Mesenchymal stem cell (in vitro differentiated cells and primary cell): ENCODE results near the gene LRRC74B.

Experiments
- DNase-seq: peaks from one replicate; pipeline ENCODE4 v3.0.0-alpha.2; 2013
- H2AFZ ChIP-seq: one replicate; pipeline ENCODE4 v1.6.1; 2013; ENCODE audit warnings: low read depth, mild to moderate bottlenecking, control low read depth, inconsistent platforms, low read length, moderate library complexity
- H2AK5ac ChIP-seq: 2 replicates; pipeline ENCODE4 v1.6.1; 2013; ENCODE audit warnings: low read length, moderate library complexity, mild to moderate bottlenecking, inconsistent platforms; ENCODE audit not compliant: severe bottlenecking
- H2BK120ac ChIP-seq: one replicate; pipeline ENCODE4 v1.6.1; 2013; ENCODE audit warnings: low read depth, mild to moderate bottlenecking, inconsistent platforms, low read length, moderate library complexity
- H2BK12ac ChIP-seq, 2 experiments: one replicate each; pipeline ENCODE4 v1.6.1; 2013; ENCODE audit warnings: inconsistent platforms in 2 of 2, low read length in 2 of 2, mild to moderate bottlenecking in 2 of 2, moderate library complexity in 2 of 2, control low read depth in 1 of 2
- H2BK15ac ChIP-seq: one replicate; pipeline ENCODE4 v1.6.1; 2013; ENCODE audit warnings: mild to moderate bottlenecking, low read depth, inconsistent platforms; ENCODE audit not compliant: poor library complexity, severe bottlenecking
- H2BK5ac ChIP-seq: 2 replicates; pipeline ENCODE4 v1.6.1; 2013; ENCODE audit warnings: low read depth, mild to moderate bottlenecking, low read length, control low read depth, inconsistent platforms; ENCODE audit not compliant: poor library complexity, severe bottlenecking
- H3K14ac ChIP-seq, 2 experiments: one replicate each; pipeline ENCODE4 v1.6.1; 2013; ENCODE audit warnings: inconsistent platforms in 2 of 2, low read length in 2 of 2, control low read depth in 1 of 2, mild to moderate bottlenecking in 1 of 2, moderate library complexity in 1 of 2
- H3K18ac ChIP-seq, 2 experiments: one replicate each; pipeline ENCODE4 v1.6.1; 2013; ENCODE audit warnings: inconsistent platforms in 2 of 2, low read length in 2 of 2, control low read depth in 1 of 2, low read depth in 1 of 2, mild to moderate bottlenecking in 1 of 2
- H3K23ac ChIP-seq, 2 experiments: one replicate each; pipeline ENCODE4 v1.6.1; 2013; ENCODE audit warnings: inconsistent platforms in 2 of 2, low read length in 2 of 2, mild to moderate bottlenecking in 2 of 2, moderate library complexity in 2 of 2, control low read depth in 1 of 2
- H3K27ac ChIP-seq: 2 replicates; pipeline ENCODE4 v1.5.1; 2013; ENCODE audit warnings: mild to moderate bottlenecking, moderate library complexity, low read length, control low read depth, inconsistent platforms; ENCODE audit not compliant: poor library complexity, severe bottlenecking
- H3K27me3 ChIP-seq, 2 experiments: 2 replicates each; pipeline versions ENCODE4 v1.6.1 to v1.7.0; 2013; ENCODE audit warnings: low read length in 2 of 2, mild to moderate bottlenecking in 2 of 2, moderate library complexity in 2 of 2, control low read depth in 1 of 2, inconsistent platforms in 1 of 2; ENCODE audit not compliant: control insufficient read depth in 1 of 2, insufficient read depth in 1 of 2
- H3K36me3 ChIP-seq, 2 experiments: 2 replicates each; pipeline versions ENCODE4 v1.6.1 to v1.7.0; 2013; ENCODE audit warnings: low read length in 2 of 2, control low read depth in 1 of 2, inconsistent platforms in 1 of 2, low read depth in 1 of 2, mild to moderate bottlenecking in 1 of 2; ENCODE audit not compliant: insufficient read depth in 2 of 2, control insufficient read depth in 1 of 2
- H3K4ac ChIP-seq, 2 experiments: one replicate each; pipeline ENCODE4 v1.6.1; 2013; ENCODE audit warnings: inconsistent platforms in 2 of 2, low read length in 2 of 2, mild to moderate bottlenecking in 2 of 2, moderate library complexity in 2 of 2, control low read depth in 1 of 2, low read depth in 1 of 2
- H3K4me1 ChIP-seq: 2 replicates; pipeline ENCODE4 v1.6.1; 2013; ENCODE audit warnings: low read depth, low read length, control low read depth; ENCODE audit not compliant: control insufficient read depth, insufficient read depth
- H3K4me2 ChIP-seq: 2 replicates; pipeline ENCODE4 v1.6.1; 2013; ENCODE audit warnings: low read length, mild to moderate bottlenecking, inconsistent platforms; ENCODE audit not compliant: poor library complexity, severe bottlenecking
- H3K4me3 ChIP-seq, 2 experiments: 2 replicates each; pipeline versions ENCODE4 v1.5.1 to v1.7.0; 2013; ENCODE audit warnings: low read length in 2 of 2, mild to moderate bottlenecking in 2 of 2, control low read depth in 1 of 2, low read depth in 1 of 2; ENCODE audit not compliant: insufficient read depth in 1 of 2
- H3K79me1 ChIP-seq: replicated peaks from 2 replicates; pipeline ENCODE4 v1.6.1; 2013; ENCODE audit warnings: mild to moderate bottlenecking, control low read depth, low read length, inconsistent platforms; ENCODE audit not compliant: poor library complexity, severe bottlenecking
- H3K9ac ChIP-seq: 2 replicates; pipeline ENCODE4 v1.7.0; 2013; ENCODE audit warnings: mild to moderate bottlenecking, low read length, moderate library complexity
- H3K9me3 ChIP-seq: 2 replicates; pipeline ENCODE4 v1.7.0; 2013; ENCODE audit warnings: mild to moderate bottlenecking, low read length; ENCODE audit not compliant: control insufficient read depth
- H4K8ac ChIP-seq: one replicate; pipeline ENCODE4 v1.6.1; 2013; ENCODE audit warnings: inconsistent platforms, mild to moderate bottlenecking, low read length, moderate library complexity
- H4K91ac ChIP-seq: one replicate; pipeline ENCODE4 v1.6.1; 2013; ENCODE audit warnings: mild to moderate bottlenecking, low read length, inconsistent platforms
- WGBS: methylation state at CpG from one replicate; pipeline ENCODE4 v1.1.7; 2013; ENCODE audit warnings: mixed read lengths; 5-methylcytosine and 5-hydroxymethylcytosine counted together

The LRRC74B gene

GRCh38 chr22:21054046-21054713 is 8.4 kb downstream of the LRRC74B start:
- Histone ChIP-seq H2BK15ac (no peak overlapping the region), H4K8ac (no peak overlapping the region), H3K9ac (no peak overlapping the region), H3K27ac (no peak overlapping the region), H4K91ac (no peak overlapping the region), H3K4me2 (no peak overlapping the region), H3K23ac (no peak overlapping the region), H2BK120ac (no peak overlapping the region), H3K4me3 (no peak overlapping the region), H2BK12ac (no peak overlapping the region), H3K79me1 (no peaks in the 10 kb centered on the region), H3K4me1 (peaks cover 14% of the 10 kb centered on the region), H3K9me3 (no peaks in the 10 kb centered on the region), H2BK5ac (no peak overlapping the region), H3K27me3 (peaks cover 18 to 51% of the 10 kb centered on the region in 2 experiments), H3K4ac (no peak overlapping the region), H3K18ac (no peak overlapping the region), H2AK5ac (no peak overlapping the region), H2AFZ (no peak overlapping the region), H3K36me3 (no peaks in the 10 kb centered on the region), H3K14ac (no peak overlapping the region)
- DNase-seq = no peak
- 86% methylated on average over 15 of the region's 15 CpGs for WGBS

GRCh38 chr22:21054714-21055563 is 9.2 kb downstream of the LRRC74B start:
- DNase-seq = no peak
- Histone ChIP-seq H3K4me3 (no peak overlapping the region), H3K4me2 (no peak overlapping the region), H3K9ac (no peak overlapping the region), H3K36me3 (no peaks in the 10 kb centered on the region), H4K8ac (no peak overlapping the region), H3K23ac (no peak overlapping the region), H2BK5ac (no peak overlapping the region), H2AFZ (no peak overlapping the region), H3K4ac (no peak overlapping the region), H2BK15ac (no peak overlapping the region), H3K18ac (no peak overlapping the region), H3K27me3 (peaks cover 18 to 51% of the 10 kb centered on the region in 2 experiments), H2AK5ac (no peak overlapping the region), H3K4me1 (peaks cover 14% of the 10 kb centered on the region), H4K91ac (no peak overlapping the region), H3K9me3 (no peaks in the 10 kb centered on the region), H3K14ac (no peak overlapping the region), H2BK120ac (no peak overlapping the region), H3K27ac (no peak overlapping the region), H3K79me1 (no peaks in the 10 kb centered on the region), H2BK12ac (no peak overlapping the region)
- WGBS = 86% methylated on average over 11 of the region's 11 CpGs

- Histone ChIP-seq H2BK12ac (no peak overlapping the region), H3K4me3 (no peak overlapping the region), H3K27me3 (peaks cover 18 to 51% of the 10 kb centered on the region in 2 experiments), H2BK120ac (no peak overlapping the region), H3K14ac (no peak overlapping the region), H2BK5ac (no peak overlapping the region), H3K23ac (no peak overlapping the region), H3K36me3 (no peaks in the 10 kb centered on the region), H2BK15ac (no peak overlapping the region), H3K4ac (no peak overlapping the region), H3K9me3 (no peaks in the 10 kb centered on the region), H3K79me1 (no peaks in the 10 kb centered on the region), H2AFZ (no peak overlapping the region), H3K4me1 (peaks cover 14% of the 10 kb centered on the region), H3K4me2 (no peak overlapping the region), H3K9ac (no peak overlapping the region), H3K18ac (no peak overlapping the region), H4K91ac (no peak overlapping the region), H3K27ac (no peak overlapping the region), H2AK5ac (no peak overlapping the region), H4K8ac (no peak overlapping the region)
- WGBS = 78% methylated on average over 4 of the region's 4 CpGs
- DNase-seq = no peak
Observed at GRCh38 chr22:21055564-21055834, 9.8 kb downstream of the LRRC74B start.

- DNase-seq = no peak
- no peak overlapping the region for H3K9ac ChIP-seq
- H3K4ac ChIP-seq = no peak overlapping the region
- no peak overlapping the region for H2BK15ac ChIP-seq
- no peak overlapping the region for H4K8ac ChIP-seq
- no peaks in the 10 kb centered on the region for H3K9me3 ChIP-seq
- no peaks in the 10 kb centered on the region for H3K79me1 ChIP-seq
- H3K4me2 ChIP-seq = no peak overlapping the region
- no peak overlapping the region for H3K23ac ChIP-seq
- H2BK5ac ChIP-seq = no peak overlapping the region
- H3K4me3 ChIP-seq = no peak overlapping the region
- no peak overlapping the region for H2AK5ac ChIP-seq
- no peak overlapping the region for H3K14ac ChIP-seq
- no peaks in the 10 kb centered on the region for H3K36me3 ChIP-seq
- no peak overlapping the region for H2AFZ ChIP-seq
- H3K18ac ChIP-seq = no peak overlapping the region
- no peak overlapping the region for H2BK120ac ChIP-seq
- H3K4me1 ChIP-seq = peaks cover 14% of the 10 kb centered on the region
- peaks cover 18 to 51% of the 10 kb centered on the region in 2 experiments for H3K27me3 ChIP-seq
- H4K91ac ChIP-seq = no peak overlapping the region
- H3K27ac ChIP-seq = no peak overlapping the region
- no peak overlapping the region for H2BK12ac ChIP-seq
- 61% methylated on average over 7 of the region's 7 CpGs for WGBS
Observed at GRCh38 chr22:21055880-21056319, 10.2 kb downstream of the LRRC74B start.
